ENCODE measurements around the gene PERP. TPM values are rescaled to one million over a fixed set of nuclear protein-coding genes. Genes with fewer than 3 reads are reported as not detected.

PERP gene
- 77.6 TPM for polyA plus RNA-seq
- long read RNA-seq, donor 1, full-length matches to known transcripts, result 59 of 59 reads
- long read RNA-seq, donor 1, partial matches to known transcripts, result 0 of 59 reads
- long read RNA-seq, donor 1, other reads (novel, unspliced or antisense), result 0 of 59 reads
- long read RNA-seq, donor 2, full-length matches to known transcripts, result 134 of 153 reads
- long read RNA-seq, donor 2, partial matches to known transcripts, result 19 of 153 reads
- long read RNA-seq, donor 2, other reads (novel, unspliced or antisense), result 0 of 153 reads
- long read RNA-seq, donor 3, full-length matches to known transcripts, result 223 of 337 reads
- long read RNA-seq, donor 3, partial matches to known transcripts, result 114 of 337 reads
- long read RNA-seq, donor 3, other reads (novel, unspliced or antisense), result 0 of 337 reads
- long read RNA-seq, donor 4, full-length matches to known transcripts, result 18 of 18 reads
- long read RNA-seq, donor 4, partial matches to known transcripts, result 0 of 18 reads
- long read RNA-seq, donor 4, other reads (novel, unspliced or antisense), result 0 of 18 reads
- long read RNA-seq, donor 5, full-length matches to known transcripts, result 61 of 61 reads
- long read RNA-seq, donor 5, partial matches to known transcripts, result 0 of 61 reads
- long read RNA-seq, donor 5, other reads (novel, unspliced or antisense), result 0 of 61 reads
- long read RNA-seq, donor 6, full-length matches to known transcripts, result 142 of 156 reads
- long read RNA-seq, donor 6, partial matches to known transcripts, result 14 of 156 reads
- long read RNA-seq, donor 6, other reads (novel, unspliced or antisense), result 0 of 156 reads
- long read RNA-seq, donor 7, full-length matches to known transcripts, result 55 of 55 reads
- long read RNA-seq, donor 7, partial matches to known transcripts, result 0 of 55 reads
- long read RNA-seq, donor 7, other reads (novel, unspliced or antisense), result 0 of 55 reads
- long read RNA-seq, donor 8, full-length matches to known transcripts, result 157 of 184 reads
- long read RNA-seq, donor 8, partial matches to known transcripts, result 27 of 184 reads
- long read RNA-seq, donor 8, other reads (novel, unspliced or antisense), result 0 of 184 reads
- long read RNA-seq, donor 9, full-length matches to known transcripts, result 102 of 110 reads
- long read RNA-seq, donor 9, partial matches to known transcripts, result 8 of 110 reads
- long read RNA-seq, donor 9, other reads (novel, unspliced or antisense), result 0 of 110 reads
- long read RNA-seq, donor 10, full-length matches to known transcripts, result 138 of 146 reads
- long read RNA-seq, donor 10, partial matches to known transcripts, result 8 of 146 reads
- long read RNA-seq, donor 10, other reads (novel, unspliced or antisense), result 0 of 146 reads
- long read RNA-seq, donor 11, full-length matches to known transcripts, result 90 of 90 reads
- long read RNA-seq, donor 11, partial matches to known transcripts, result 0 of 90 reads
- long read RNA-seq, donor 11, other reads (novel, unspliced or antisense), result 0 of 90 reads

- Histone ChIP-seq H3K4me1 (ENCODE audit: control insufficient read depth, insufficient read depth, low read length) (peaks cover 10% of the 10 kb centered on the region), H3K36me3 (ENCODE audit: control insufficient read depth, insufficient read depth, low read length) (no peaks in the 10 kb centered on the region), H3K27ac (ENCODE audit: low read length) (peak within 1 kb of the TSS; percentile 94), H3K4me3 (ENCODE audit: low read length) (peak within 1 kb of the TSS; percentile 86), H3K27me3 (ENCODE audit: control insufficient read depth, insufficient read depth, low read length) (peaks cover 18% of the 10 kb centered on the region), H3K9me3 (ENCODE audit: control insufficient read depth, low read depth, low read length) (no peaks in the 10 kb centered on the region)
- WGBS (ENCODE audit: insufficient coverage, low lambda C conversion rate), result no CpG with 5 or more reads among the region's 83 CpGs
- DNase-seq, result peak; percentile 79 to 89
These were observed at the start of gene PERP for GRCh38 chr6:138107078-138107751. Gene PERP (minus strand): TSS chr6:138107419. CDS start chr6:138107340, 79 bp downstream.

DNA sequence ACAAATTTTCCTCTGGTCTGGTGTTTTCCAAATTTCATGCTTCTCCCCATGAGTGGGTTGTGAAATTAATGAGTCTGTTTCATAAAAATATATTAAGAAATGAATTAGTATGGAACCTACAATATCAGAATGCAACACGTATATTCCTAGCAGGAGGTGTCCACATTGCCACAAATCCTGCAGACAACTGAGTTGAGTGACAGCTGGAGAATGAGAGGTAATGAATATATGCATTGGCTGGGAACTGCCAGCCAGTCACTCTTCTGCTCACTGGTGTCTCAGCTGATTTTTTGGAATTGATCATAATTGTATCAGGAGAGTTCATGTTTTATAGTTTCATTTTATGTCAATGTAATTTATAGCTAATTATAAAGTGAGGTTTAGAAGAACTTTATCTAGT, 48.2 kb upstream of the PERP start:
- Histone ChIP-seq H3K9me3 (ENCODE audit: control insufficient read depth, low read depth, low read length) (peaks cover 6% of the 10 kb centered on the region), H3K36me3 (ENCODE audit: control insufficient read depth, insufficient read depth, low read length) (no peaks in the 10 kb centered on the region), H3K27ac (ENCODE audit: low read length) (no peak overlapping the region), H3K27me3 (ENCODE audit: control insufficient read depth, insufficient read depth, low read length) (peaks cover 13% of the 10 kb centered on the region), H3K4me1 (ENCODE audit: control insufficient read depth, insufficient read depth, low read length) (no peaks in the 10 kb centered on the region), H3K4me3 (ENCODE audit: low read length) (no peak overlapping the region)
- WGBS (ENCODE audit: insufficient coverage, low lambda C conversion rate), result no CpG with 5 or more reads among the region's 1 CpG
- no peak for DNase-seq

DNA sequence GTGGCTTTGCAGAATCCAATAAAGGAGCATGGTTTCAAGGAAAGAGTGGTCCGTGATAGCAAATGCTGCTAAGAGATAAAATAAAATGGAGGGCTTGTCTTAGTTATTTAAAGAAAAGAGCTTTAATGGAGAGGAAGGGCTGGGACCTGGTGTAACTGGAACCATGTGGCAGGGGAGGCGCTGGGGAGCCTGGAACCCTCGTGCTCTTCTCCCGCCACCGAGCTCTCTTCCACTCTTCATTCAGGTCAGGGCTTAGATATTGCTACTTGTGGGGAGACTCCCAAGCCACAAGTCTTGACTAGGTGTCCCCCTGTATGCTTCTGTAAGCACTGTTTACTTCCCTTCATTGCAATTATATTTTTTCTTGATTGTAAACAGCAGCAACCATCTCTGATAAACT, 39.3 kb upstream of the PERP start:
- no peak overlapping the region for H3K27ac ChIP-seq (ENCODE audit: low read length)
- no peak for DNase-seq
- peaks cover 2% of the 10 kb centered on the region for H3K27me3 ChIP-seq (ENCODE audit: control insufficient read depth, insufficient read depth, low read length)
- no peaks in the 10 kb centered on the region for H3K4me1 ChIP-seq (ENCODE audit: control insufficient read depth, insufficient read depth, low read length)
- H3K36me3 ChIP-seq (ENCODE audit: control insufficient read depth, insufficient read depth, low read length), result no peaks in the 10 kb centered on the region
- 60% methylated on average over 1 of the region's 5 CpGs for WGBS (ENCODE audit: insufficient coverage, low lambda C conversion rate)
- H3K4me3 ChIP-seq (ENCODE audit: low read length), result no peak overlapping the region
- H3K9me3 ChIP-seq (ENCODE audit: control insufficient read depth, low read depth, low read length), result no peaks in the 10 kb centered on the region

- Histone ChIP-seq H3K27me3 (ENCODE audit: control insufficient read depth, insufficient read depth, low read length) (peaks cover 2% of the 10 kb centered on the region), H3K4me3 (ENCODE audit: low read length) (no peak overlapping the region), H3K36me3 (ENCODE audit: control insufficient read depth, insufficient read depth, low read length) (no peaks in the 10 kb centered on the region), H3K27ac (ENCODE audit: low read length) (no peak overlapping the region), H3K4me1 (ENCODE audit: control insufficient read depth, insufficient read depth, low read length) (no peaks in the 10 kb centered on the region), H3K9me3 (ENCODE audit: control insufficient read depth, low read depth, low read length) (no peaks in the 10 kb centered on the region)
- WGBS (ENCODE audit: insufficient coverage, low lambda C conversion rate), result 92% methylated on average over 2 of the region's 3 CpGs
- no peak for DNase-seq
These were observed 38.2 kb upstream of the PERP start for GRCh38 chr6:138145402-138145801.

GRCh38 chr6:138142806-138143205, 35.6 kb upstream of the PERP start:
- no peak for DNase-seq
- Histone ChIP-seq H3K4me1 (ENCODE audit: control insufficient read depth, insufficient read depth, low read length) (no peaks in the 10 kb centered on the region), H3K27ac (ENCODE audit: low read length) (no peak overlapping the region), H3K27me3 (ENCODE audit: control insufficient read depth, insufficient read depth, low read length) (peaks cover 2% of the 10 kb centered on the region), H3K9me3 (ENCODE audit: control insufficient read depth, low read depth, low read length) (no peaks in the 10 kb centered on the region), H3K36me3 (ENCODE audit: control insufficient read depth, insufficient read depth, low read length) (no peaks in the 10 kb centered on the region), H3K4me3 (ENCODE audit: low read length) (no peak overlapping the region)
- WGBS (ENCODE audit: insufficient coverage, low lambda C conversion rate), result 90% methylated on average over 2 of the region's 4 CpGs

GRCh38 chr6:138129190-138129589, 22.0 kb upstream of the PERP start:
- Histone ChIP-seq H3K4me1 (ENCODE audit: control insufficient read depth, insufficient read depth, low read length) (no peaks in the 10 kb centered on the region), H3K36me3 (ENCODE audit: control insufficient read depth, insufficient read depth, low read length) (no peaks in the 10 kb centered on the region), H3K27ac (ENCODE audit: low read length) (no peak overlapping the region), H3K4me3 (ENCODE audit: low read length) (no peak overlapping the region), H3K9me3 (ENCODE audit: control insufficient read depth, low read depth, low read length) (no peaks in the 10 kb centered on the region), H3K27me3 (ENCODE audit: control insufficient read depth, insufficient read depth, low read length) (no peaks in the 10 kb centered on the region)
- no peak for DNase-seq
- no CpG with 5 or more reads among the region's 8 CpGs for WGBS (ENCODE audit: insufficient coverage, low lambda C conversion rate)

- no peaks in the 10 kb centered on the region for H3K4me1 ChIP-seq (ENCODE audit: control insufficient read depth, insufficient read depth, low read length)
- DNase-seq, result no peak
- no peak overlapping the region for H3K4me3 ChIP-seq (ENCODE audit: low read length)
- WGBS (ENCODE audit: insufficient coverage, low lambda C conversion rate), result 80% methylated on average over 2 of the region's 3 CpGs
- no peak overlapping the region for H3K27ac ChIP-seq (ENCODE audit: low read length)
- no peaks in the 10 kb centered on the region for H3K36me3 ChIP-seq (ENCODE audit: control insufficient read depth, insufficient read depth, low read length)
- no peaks in the 10 kb centered on the region for H3K27me3 ChIP-seq (ENCODE audit: control insufficient read depth, insufficient read depth, low read length)
- no peaks in the 10 kb centered on the region for H3K9me3 ChIP-seq (ENCODE audit: control insufficient read depth, low read depth, low read length)
These were observed 20.9 kb upstream of the PERP start for GRCh38 chr6:138128096-138128495.

- Histone ChIP-seq H3K4me3 (ENCODE audit: low read length) (no peak overlapping the region), H3K36me3 (ENCODE audit: control insufficient read depth, insufficient read depth, low read length) (no peaks in the 10 kb centered on the region), H3K27ac (ENCODE audit: low read length) (no peak overlapping the region), H3K27me3 (ENCODE audit: control insufficient read depth, insufficient read depth, low read length) (no peaks in the 10 kb centered on the region), H3K4me1 (ENCODE audit: control insufficient read depth, insufficient read depth, low read length) (no peaks in the 10 kb centered on the region), H3K9me3 (ENCODE audit: control insufficient read depth, low read depth, low read length) (no peaks in the 10 kb centered on the region)
- no peak for DNase-seq
- WGBS (ENCODE audit: insufficient coverage, low lambda C conversion rate), result 93% methylated on average over 3 of the region's 4 CpGs
These were observed 16.9 kb upstream of the PERP start for GRCh38 chr6:138124096-138124495.

- DNase-seq, result no peak
- H3K4me3 ChIP-seq (ENCODE audit: low read length), result no peak overlapping the region
- no peaks in the 10 kb centered on the region for H3K9me3 ChIP-seq (ENCODE audit: control insufficient read depth, low read depth, low read length)
- H3K36me3 ChIP-seq (ENCODE audit: control insufficient read depth, insufficient read depth, low read length), result no peaks in the 10 kb centered on the region
- no peaks in the 10 kb centered on the region for H3K27me3 ChIP-seq (ENCODE audit: control insufficient read depth, insufficient read depth, low read length)
- H3K4me1 ChIP-seq (ENCODE audit: control insufficient read depth, insufficient read depth, low read length), result no peaks in the 10 kb centered on the region
- H3K27ac ChIP-seq (ENCODE audit: low read length), result no peak overlapping the region
These were observed 12.8 kb upstream of the PERP start for GRCh38 chr6:138119976-138120375.

Measured in large intestine (tissue), 12 donors.